GM19455 (cell line): ENCODE data around the gene PDE6G.

Experiments used
- ATAC-seq: cut with Tn5 transposase; IDR thresholded peaks from one replicate; pipeline ENCODE4 v1.9.1; 2021; ENCODE audit not compliant: unreplicated experiment

The PDE6G gene

GRCh38 chr17:81664051-81664470 lies 7.7 kb upstream of the PDE6G start:
- no peak for ATAC-seq

- ATAC-seq = no peak
Measured at GRCh38 chr17:81662002-81662401, 5.7 kb upstream of the PDE6G start.

GRCh38 chr17:81660441-81660840 lies 4.1 kb upstream of the PDE6G start:
- ATAC-seq = no peak

GRCh38 chr17:81659038-81659437 lies 2.7 kb upstream of the PDE6G start:
- no peak for ATAC-seq

GRCh38 chr17:81656835-81657234 lies 493 bp upstream of the PDE6G start:
- ATAC-seq = no peak

GRCh38 chr17:81655378-81656117 lies 794 bp downstream of the PDE6G start:
- ATAC-seq = no peak

GRCh38 chr17:81652906-81653771 lies 3.2 kb downstream of the PDE6G start:
- no peak for ATAC-seq

GRCh38 chr17:81651692-81652091 lies 4.7 kb downstream of the PDE6G start:
- no peak for ATAC-seq

- no peak for ATAC-seq
Measured at GRCh38 chr17:81650951-81651350, 5.4 kb downstream of the PDE6G start.

- no peak for ATAC-seq
Measured at GRCh38 chr17:81648707-81649085, 7.6 kb downstream of the PDE6G start.

GRCh38 chr17:81648013-81648706 lies 8.2 kb downstream of the PDE6G start:
- no peak for ATAC-seq

- no peak for ATAC-seq
Measured at GRCh38 chr17:81647640-81648012, 8.7 kb downstream of the PDE6G start.

GRCh38 chr17:81646869-81647600 lies 9.3 kb downstream of the PDE6G start:
- ATAC-seq = no peak

GRCh38 chr17:81644976-81645952 lies 11.1 kb downstream of the PDE6G start:
- no peak for ATAC-seq

- no peak for ATAC-seq
Measured at GRCh38 chr17:81644496-81644895, 11.8 kb downstream of the PDE6G start.

GRCh38 chr17:81641825-81642489 lies 14.4 kb downstream of the PDE6G start:
- no peak for ATAC-seq

- no peak for ATAC-seq
Measured at GRCh38 chr17:81640011-81640410, 16.3 kb downstream of the PDE6G start.

- ATAC-seq = no peak
Measured at GRCh38 chr17:81638683-81639082, 17.7 kb downstream of the PDE6G start.
